Measurements from ENCODE around the gene VIL1.

Gene VIL1

GRCh38 chr2:218395826-218396687 is 22.9 kb upstream of the VIL1 start:
- peak; percentile 90 for DNase-seq (ENCODE audit: low read depth, low spot score)
- TF ChIP-seq, protein P1, sequence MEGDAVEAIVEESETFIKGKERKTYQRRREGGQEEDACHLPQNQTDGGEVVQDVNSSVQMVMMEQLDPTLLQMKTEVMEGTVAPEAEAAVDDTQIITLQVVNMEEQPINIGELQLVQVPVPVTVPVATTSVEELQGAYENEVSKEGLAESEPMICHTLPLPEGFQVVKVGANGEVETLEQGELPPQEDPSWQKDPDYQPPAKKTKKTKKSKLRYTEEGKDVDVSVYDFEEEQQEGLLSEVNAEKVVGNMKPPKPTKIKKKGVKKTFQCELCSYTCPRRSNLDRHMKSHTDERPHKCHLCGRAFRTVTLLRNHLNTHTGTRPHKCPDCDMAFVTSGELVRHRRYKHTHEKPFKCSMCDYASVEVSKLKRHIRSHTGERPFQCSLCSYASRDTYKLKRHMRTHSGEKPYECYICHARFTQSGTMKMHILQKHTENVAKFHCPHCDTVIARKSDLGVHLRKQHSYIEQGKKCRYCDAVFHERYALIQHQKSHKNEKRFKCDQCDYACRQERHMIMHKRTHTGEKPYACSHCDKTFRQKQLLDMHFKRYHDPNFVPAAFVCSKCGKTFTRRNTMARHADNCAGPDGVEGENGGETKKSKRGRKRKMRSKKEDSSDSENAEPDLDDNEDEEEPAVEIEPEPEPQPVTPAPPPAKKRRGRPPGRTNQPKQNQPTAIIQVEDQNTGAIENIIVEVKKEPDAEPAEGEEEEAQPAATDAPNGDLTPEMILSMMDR (IDR thresholded peaks at IDR 0.05; ENCODE audit: insufficient read depth, low read length, missing control alignments) = peak; percentile 86
- CTCF ChIA-PET = interaction anchor here (0.6 to 6.5 kb wide), 23 partner anchors 9 to 176 kb away, joined by 3 to 83 read pairs (median 8); partner anchors contain the start of genes AAMP, PNKD, SLC11A1 and TMBIM1
- POLR2A ChIA-PET = interaction anchor here (1.6 to 2.0 kb wide), 3 partner anchors 10 to 125 kb away, joined by 6 to 11 read pairs (median 6); no protein-coding TSS in a partner anchor
- H3K4me3 ChIP-seq (ENCODE audit: low read depth, low read length) = peak overlapping the region; percentile 78

DNA sequence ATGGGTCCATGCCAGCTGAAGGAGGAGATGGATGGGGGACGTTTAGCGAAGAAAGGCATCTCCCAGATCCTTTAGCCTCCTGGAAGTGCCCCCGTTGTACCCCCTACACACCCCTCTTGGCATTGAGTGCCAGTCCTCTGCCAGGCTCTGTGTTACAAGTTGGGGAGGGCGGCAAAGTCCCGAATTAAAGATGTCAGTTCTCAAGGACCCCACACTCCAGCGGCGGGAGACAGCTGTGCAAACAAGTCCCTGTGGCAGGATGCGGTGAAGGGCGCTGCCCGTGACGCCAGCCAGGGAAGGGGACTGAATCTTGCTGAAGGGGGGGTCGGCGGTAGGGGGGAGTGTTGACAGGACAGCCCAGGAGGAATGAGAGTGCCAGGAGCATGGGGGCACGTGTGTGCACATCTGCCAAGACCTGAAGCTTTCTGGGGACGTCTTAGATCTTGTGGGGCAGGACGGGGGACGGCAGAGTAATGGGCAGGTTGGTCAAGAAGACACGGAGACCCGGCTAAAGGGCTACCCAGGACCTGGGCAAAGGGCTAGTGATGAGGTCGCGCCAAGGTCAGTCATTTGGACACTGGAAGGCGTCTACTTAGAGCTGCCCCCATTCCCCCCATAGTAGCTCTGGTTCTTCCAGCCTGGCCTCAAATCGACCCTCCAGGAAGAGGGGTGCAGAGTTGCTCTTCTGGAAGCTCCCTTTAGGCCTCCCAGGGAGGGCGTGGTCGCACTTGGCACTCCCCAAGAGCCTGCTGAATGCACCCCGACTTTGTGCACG is 22.0 kb upstream of the VIL1 start:
- TF ChIP-seq, protein P1 (IDR thresholded peaks at IDR 0.05; ENCODE audit: insufficient read depth, low read length, missing control alignments) = no peak
- H3K4me3 ChIP-seq (ENCODE audit: low read depth, low read length) = peak overlapping the region; percentile 78
- POLR2A ChIA-PET = interaction anchor here (0.6 to 2.0 kb wide), 5 partner anchors 10 to 755 kb away, joined by 3 to 11 read pairs (median 6); no protein-coding TSS in a partner anchor
- CTCF ChIA-PET = interaction anchor here (0.6 to 6.5 kb wide), 23 partner anchors 8 to 177 kb away, joined by 3 to 83 read pairs (median 5); partner anchors contain the start of genes AAMP, PNKD, SLC11A1 and TMBIM1
- peak; percentile 40 for DNase-seq (ENCODE audit: low read depth, low spot score)

GRCh38 chr2:218397463-218397819 is 21.5 kb upstream of the VIL1 start:
- CTCF ChIA-PET = interaction anchor here (0.7 to 6.5 kb wide), 10 partner anchors 8 to 124 kb away, joined by 3 to 83 read pairs (median 16); partner anchors contain the start of genes AAMP, PNKD, SLC11A1 and TMBIM1
- POLR2A ChIA-PET = interaction anchor here (0.6 to 2.0 kb wide), 5 partner anchors 9 to 755 kb away, joined by 3 to 6 read pairs (median 3); no protein-coding TSS in a partner anchor

DNA sequence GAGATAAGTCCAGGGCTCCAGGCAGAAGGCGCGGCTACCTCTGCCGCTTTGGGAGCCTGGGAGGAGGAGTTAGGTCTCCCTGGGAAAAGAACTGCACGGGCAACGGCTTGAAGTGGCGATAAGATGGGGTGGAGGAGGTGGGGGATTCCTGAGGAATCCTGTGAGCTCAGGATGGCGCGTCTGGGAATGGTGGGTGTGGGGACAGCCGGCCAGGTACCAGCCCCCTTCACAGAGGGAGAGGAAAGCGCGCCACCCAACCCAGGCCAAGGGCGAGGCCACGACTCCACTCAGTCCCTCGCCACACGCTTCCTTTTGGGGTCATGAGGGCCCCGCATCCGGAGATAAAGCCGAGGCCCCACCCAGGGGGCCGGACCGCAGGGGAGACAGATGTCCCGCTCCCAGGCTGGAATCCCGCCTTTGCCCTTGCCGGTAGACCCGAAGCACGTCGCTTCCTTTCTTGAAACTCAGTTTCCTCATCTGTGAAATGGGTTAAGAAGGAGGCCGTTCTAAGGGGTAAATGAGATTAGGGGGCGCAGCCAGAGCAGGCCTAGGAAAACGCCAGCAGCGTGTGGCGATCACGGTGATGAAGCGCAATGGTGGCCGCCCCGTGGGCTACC is 21.0 kb upstream of the VIL1 start:
- DNase-seq (ENCODE audit: low read depth, low spot score) = peak; percentile 41
- ChIA-PET CTCF (interaction anchor here (0.6 to 6.5 kb wide), 5 partner anchors 11 to 124 kb away, joined by 3 to 83 read pairs (median 4); partner anchors contain the start of genes AAMP and PNKD), POLR2A (interaction anchor here (0.6 to 1.0 kb wide), 2 partner anchors 8 to 86 kb away, joined by 3 read pairs; no protein-coding TSS in a partner anchor)
- TF ChIP-seq, protein P1 (IDR thresholded peaks at IDR 0.05; ENCODE audit: insufficient read depth, low read length, missing control alignments) = no peak
- H3K4me3 ChIP-seq (ENCODE audit: low read depth, low read length) = peak overlapping the region; percentile 78

More at GRCh38 chr2:218397463-218397819, 21.5 kb upstream of the VIL1 start:
- peak overlapping the region; percentile 78 for H3K4me3 ChIP-seq (ENCODE audit: low read depth, low read length)
- DNase-seq (ENCODE audit: low read depth, low spot score) = no peak
- TF ChIP-seq, protein P1 (IDR thresholded peaks at IDR 0.05; ENCODE audit: insufficient read depth, low read length, missing control alignments) = no peak

GRCh38 chr2:218398437-218399390 is 20.2 kb upstream of the VIL1 start:
- peak overlapping the region; percentile 78 for H3K4me3 ChIP-seq (ENCODE audit: low read depth, low read length)
- DNase-seq (ENCODE audit: low read depth, low spot score) = no peak
- CTCF ChIA-PET = interaction anchor here (0.6 to 6.5 kb wide), 2 partner anchors 109 to 125 kb away, joined by 3 to 83 read pairs; partner anchors contain the start of genes AAMP and PNKD
- TF ChIP-seq, protein P1 (IDR thresholded peaks at IDR 0.05; ENCODE audit: insufficient read depth, low read length, missing control alignments) = no peak
- POLR2A ChIA-PET = interaction anchor here (1.0 kb wide), 1 partner anchor 7 kb away, joined by 3 read pairs; no protein-coding TSS in a partner anchor
